KBM-7 (cell line): ENCODE measurements around the gene MAP1A.

ENCODE experiments used
- DNase-seq: peaks from one replicate; pipeline ENCODE4 v3.0.0-alpha.2; 2015
- in situ Hi-C: fragments of 300-500 bp; cut with MboI; formaldehyde crosslinking; loops from 2 replicates; pipeline ENCODE4 v1.14.3; 2020; ENCODE audit warnings: low sequenced_read_pairs, low pct_unique_long_range_greater_than_20kb, mixed read lengths

Gene MAP1A

DNA sequence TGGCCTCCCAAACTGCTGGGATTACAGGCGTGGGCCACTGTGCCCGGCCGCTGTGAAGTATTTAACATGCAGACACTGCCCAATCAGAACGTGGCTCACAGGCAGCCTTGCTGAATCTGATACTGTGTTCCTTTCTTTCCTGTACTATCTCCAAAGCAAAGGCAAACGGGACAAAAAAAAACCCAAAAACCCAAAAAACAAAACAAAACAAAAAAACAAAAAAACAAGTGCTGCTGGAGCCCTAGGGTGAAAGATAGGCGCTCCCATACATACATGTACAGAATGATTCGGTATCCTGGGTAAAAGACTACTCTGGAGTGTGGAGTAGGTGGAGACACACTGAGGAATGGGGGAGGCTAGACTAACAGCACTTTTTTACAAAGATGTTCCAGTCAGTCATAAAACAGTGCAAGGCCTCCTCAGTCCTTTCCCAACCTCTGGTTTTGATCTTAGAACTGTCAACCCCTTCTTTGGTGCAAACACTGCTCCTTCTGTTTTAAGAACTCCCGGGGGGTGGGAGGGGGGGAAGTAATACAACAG is 7.7 kb upstream of the MAP1A start:
- no peak for DNase-seq

DNA sequence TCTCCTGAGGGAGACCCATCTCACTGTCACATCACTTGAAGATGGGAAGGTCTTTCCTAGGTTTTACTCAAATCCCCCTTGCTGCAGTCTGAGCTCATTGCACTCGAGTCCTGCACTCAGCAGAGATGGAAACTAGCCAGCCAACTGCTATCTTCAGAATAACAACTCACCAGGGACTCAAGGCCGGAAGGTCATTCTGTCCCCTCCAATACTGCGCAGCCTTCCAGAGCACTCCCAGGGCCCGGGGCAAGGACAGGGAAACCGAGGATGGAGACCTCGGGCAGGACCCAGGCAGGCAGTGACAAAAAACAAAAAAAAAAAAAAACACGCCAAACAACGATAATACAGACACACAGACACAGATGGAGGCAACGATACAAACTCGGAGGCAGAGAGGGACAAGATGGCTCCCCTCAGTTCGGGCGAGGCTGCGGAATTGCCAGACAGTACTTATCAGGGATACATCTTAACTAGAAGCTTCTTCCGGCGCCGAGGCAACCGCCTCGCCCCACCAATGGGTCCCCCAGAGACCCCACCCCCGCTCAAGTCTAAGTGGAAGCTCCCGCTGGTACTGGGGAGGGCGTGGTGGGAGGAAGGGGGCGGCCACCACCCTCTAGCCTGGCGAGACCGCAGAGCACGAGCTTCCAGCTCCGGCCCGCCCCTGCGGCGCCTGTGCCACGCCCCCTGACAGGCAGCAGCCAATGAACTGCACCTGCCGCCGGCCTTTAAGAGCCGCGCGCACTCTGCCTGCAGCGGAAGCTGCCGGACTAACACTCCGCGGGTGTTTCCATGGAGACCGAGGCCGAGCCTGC is 7.0 kb upstream of the MAP1A start:
- peak; percentile 98 for DNase-seq
- in situ Hi-C loops: no loop called here

More for the DNA sequence above, 7.7 kb upstream of the MAP1A start:
- in situ Hi-C loops: no loop called here

DNA sequence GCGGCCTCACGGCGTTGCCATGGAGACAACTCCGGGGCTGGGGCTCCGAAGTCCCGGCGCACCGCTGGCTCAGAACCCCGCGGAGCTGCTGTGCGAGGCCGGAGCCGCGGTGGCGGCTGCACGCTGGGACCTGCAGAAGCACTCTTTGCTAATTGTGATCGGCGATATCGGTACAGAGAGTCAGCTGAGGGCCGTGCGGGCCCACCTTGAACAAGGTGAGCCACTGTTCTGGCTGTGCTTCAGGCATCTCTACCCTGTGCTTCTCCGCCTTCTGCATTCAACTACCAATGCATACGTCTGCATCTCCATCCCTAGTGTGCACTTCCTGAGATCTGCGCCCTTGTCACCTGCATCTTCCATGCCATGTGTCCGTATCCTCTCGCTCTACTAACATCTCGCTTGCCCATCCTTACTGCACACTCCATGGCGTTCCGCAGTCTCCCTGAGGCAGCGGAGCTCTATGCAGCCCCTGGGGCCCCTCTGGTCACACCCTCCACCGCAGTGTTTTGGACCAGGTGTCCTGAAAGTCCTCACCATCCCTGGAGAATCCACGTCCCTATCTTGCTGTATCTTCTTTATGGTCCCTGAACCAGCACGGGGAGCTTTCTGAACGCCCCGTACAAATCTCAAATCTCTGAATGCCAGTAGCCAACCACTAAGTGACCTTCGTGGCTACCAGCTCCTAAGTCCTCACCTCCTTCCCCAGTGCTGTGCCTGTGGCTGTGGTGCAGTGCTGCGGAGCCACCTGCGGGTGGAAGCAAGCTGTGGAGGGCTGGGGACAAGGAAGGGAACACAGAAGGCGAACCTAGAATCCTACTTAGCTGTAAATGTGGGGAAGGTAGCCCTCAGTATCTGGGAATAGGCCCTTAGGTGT is 6.2 kb upstream of the MAP1A start:
- peak; percentile 53 for DNase-seq
- in situ Hi-C loops: no loop called here

DNA sequence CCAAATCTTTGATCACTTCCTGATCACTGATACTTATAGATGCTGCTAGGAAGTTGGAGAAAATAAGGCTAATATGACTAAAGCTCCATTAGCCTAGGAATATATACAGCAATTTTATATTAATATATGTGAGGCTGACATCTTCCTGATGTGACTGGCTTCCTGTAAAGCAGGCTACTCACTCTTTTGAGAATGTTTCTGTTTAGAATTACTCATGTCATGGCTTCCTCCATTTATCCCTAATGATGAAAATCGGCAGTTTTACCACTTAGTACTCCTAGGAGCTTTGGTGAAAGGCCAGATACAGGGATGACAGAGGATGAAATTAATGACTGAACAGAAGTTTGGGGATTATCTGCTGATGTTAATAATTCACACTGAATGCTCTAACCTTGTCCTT is 3.9 kb upstream of the MAP1A start:
- DNase-seq: no peak
- in situ Hi-C loops: no loop called here

DNA sequence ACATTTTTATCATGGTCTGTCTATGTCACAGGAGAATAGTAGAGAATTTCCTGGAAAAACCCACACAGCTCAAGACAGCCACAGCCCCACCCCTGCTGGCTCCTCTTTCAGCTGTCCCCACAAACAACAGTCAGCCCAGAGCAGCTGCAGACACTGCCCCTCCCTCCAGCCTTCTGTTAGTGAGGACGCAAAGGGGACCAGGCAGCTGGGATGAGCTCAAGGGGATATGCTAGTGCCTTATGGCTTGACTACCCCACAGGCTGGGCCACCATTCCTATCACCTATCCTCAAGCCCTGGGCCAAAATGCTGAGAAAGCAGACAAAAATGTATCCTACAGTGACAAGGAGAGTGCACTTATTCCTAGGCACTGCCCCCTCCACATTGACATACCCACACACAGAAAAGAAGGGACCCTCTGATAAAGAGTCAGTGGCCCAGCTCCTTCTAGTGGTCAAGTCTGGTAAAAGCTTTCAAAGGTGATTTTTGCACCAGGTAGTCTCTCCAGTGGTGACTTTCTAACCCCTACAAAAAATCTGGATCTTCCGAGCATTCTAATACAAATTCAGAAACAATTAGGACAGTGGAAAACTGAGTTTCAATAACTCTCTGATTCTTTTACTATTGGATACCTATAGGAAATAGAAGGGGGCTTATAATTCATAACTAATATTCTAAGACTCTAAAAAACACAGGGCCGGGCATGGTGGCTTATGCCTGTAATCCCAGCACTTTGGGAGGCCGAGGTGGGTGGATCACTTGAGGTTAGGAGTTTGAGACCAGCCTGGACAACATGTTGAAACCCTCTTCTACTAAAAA is 3.0 kb upstream of the MAP1A start:
- DNase-seq: peak; percentile 60
- in situ Hi-C loops: no loop called here

DNA sequence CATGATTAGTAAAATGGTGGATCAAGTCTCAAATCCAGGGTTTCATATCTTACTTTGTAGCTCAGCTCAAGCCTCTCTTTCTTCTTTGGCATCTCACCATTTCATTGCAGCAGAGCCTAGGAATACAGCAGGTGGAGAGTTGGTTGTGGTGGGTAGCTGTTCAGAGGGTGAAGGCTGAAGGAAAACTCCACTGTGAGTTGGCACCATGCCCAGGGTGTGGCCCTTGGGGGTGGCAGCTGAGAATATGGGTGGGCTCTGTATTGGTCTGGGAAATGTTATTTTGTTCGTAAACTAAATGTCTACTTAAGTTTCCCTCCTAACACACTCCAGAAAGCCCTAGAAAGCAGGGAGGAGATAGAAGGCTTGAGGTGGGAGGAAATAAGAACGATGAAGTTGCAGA is 1.7 kb upstream of the MAP1A start:
- in situ Hi-C loops: no loop called here
- DNase-seq: no peak

DNA sequence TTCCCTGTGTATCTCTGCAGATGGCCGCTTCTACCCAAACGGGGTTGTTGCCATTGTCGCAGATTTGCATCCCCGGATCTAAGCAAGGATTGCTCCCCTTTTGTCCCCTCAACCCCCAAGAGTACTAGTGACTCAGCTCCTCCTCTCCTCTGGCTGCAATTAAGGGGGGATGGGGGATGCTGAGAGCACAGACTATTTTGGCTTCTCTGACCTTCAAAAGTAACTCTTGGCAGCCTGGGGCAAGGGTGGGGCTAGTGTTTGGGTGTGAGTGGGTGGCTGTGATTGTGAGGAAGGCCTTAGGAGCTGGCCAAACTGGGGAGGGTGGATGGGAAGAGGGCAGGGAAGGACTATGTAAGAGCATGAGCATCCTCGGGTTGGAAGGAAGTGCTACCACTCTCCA is 1.2 kb upstream of the MAP1A start:
- DNase-seq: no peak
- in situ Hi-C loops: no loop called here

DNA sequence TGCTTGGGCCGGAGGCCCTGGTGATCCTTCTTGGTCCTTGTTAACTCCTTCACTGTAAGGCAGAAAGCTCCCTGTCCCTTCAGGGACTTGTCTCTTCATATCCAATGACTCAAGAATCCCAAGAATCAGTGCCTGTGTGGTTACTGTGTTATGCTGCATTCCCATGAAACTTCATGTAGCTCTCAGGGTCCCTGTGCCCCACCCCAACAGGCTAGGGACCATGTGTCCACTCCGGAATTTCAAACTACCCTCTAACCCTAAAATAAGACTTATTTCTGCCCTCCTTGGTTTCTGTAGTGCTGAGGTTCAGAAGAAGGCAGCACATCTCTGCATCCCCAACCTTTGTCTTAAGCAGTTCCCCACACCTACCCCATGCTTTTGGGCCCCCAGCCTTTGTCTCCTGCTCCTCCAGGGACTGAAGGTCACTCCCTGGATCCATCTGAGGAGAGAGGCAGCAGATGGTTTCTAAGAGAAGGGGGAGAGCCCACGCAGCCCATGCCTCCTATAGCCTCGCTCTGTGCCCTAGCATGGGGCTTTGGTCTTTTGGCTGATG is 531 bp upstream of the MAP1A start:
- no peak for DNase-seq
- in situ Hi-C loops: no loop called here

DNA sequence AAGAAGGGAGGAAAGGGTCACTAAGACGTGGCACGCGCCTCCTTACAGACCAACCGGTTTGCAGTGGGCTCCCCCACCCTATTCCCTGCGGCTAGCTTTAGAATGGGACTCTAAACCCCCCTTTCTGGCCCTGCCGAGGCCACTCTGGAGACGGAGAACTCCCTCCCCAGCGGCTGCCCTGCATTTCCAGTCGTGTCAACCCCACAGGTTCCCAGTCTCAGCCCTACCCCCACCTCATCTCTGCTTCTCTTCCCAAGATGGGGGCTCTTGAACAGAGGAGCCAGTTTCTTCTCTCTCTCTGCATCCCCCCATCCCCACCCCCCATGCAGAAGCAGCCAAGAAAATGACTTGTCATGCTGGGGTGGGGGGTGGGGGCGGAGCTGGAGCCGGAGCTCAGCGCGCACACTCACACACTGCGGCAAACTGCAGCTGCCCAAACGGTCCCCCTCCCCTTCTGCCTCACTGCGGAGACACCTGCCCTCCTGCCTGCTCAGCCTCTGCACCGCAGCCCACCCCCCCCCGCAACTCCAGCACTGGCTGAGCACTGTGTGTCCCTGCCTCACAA is 871 bp downstream of the MAP1A start:
- DNase-seq: peak; percentile 64
- in situ Hi-C loops: no loop called here

DNA sequence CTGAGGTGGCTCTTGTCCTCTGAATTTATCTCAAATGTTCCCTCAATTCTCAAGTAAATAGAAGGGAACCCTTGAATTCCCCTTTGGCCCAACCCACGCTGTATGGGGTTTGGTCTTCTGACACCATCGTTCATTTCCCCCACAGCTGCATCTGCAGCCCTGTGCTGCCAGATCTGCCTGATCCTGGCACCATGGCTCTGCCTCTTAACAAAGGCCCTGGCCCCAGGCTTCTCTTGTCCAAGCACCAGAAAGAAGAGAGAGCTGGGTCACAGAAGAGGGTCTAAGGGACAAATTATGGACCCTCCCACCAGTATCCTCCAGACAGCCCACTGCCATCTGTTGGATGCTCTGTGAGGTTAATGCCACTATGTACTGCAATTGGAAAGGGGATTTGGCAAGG is 1.8 kb downstream of the MAP1A start:
- in situ Hi-C loops: no loop called here
- no peak for DNase-seq

DNA sequence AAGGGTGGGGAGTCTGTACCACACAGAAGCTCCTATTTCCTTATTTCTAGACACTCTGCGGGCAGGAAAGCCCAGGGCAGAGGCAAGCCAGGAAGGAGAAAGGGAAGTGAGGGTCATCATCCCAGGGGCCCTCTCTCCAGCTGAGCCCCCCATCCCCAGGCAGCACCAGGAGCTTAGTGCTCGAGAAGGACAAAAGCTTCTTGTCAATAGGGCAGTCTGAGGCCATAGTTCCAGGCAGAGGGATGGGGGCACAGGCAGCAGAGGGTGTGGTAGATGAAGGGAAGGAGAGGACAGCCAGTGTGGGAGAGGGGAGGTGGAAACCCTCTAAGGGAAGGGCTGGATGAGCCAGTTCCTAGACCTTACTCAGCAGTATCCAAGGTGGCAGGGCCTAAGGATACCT is 2.7 kb downstream of the MAP1A start:
- in situ Hi-C loops: no loop called here
- no peak for DNase-seq

DNA sequence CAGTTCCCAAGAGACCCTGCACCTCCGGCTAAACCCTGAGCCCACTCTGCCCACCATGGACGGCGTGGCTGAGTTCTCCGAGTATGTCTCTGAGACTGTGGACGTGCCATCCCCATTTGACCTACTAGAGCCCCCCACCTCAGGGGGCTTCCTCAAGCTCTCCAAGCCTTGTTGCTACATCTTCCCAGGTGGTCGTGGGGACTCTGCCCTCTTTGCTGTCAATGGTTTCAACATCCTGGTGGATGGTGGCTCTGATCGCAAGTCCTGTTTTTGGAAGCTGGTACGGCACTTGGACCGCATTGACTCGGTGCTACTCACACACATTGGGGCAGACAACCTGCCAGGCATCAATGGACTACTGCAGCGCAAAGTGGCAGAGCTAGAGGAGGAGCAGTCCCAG is 4.0 kb downstream of the MAP1A start:
- in situ Hi-C loops: no loop called here
- no peak for DNase-seq

DNA sequence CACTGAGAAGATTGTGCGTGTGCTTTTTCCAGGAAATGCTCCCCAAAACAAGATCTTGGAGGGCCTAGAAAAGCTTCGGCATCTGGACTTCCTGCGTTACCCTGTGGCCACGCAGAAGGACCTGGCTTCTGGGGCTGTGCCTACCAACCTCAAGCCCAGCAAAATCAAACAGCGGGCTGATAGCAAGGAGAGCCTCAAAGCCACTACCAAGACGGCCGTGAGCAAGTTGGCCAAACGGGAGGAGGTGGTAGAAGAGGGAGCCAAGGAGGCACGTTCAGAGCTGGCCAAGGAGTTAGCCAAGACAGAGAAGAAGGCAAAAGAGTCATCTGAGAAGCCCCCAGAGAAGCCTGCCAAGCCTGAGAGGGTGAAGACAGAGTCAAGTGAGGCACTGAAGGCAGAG is 4.8 kb downstream of the MAP1A start:
- in situ Hi-C loops: no loop called here
- DNase-seq: no peak

DNA sequence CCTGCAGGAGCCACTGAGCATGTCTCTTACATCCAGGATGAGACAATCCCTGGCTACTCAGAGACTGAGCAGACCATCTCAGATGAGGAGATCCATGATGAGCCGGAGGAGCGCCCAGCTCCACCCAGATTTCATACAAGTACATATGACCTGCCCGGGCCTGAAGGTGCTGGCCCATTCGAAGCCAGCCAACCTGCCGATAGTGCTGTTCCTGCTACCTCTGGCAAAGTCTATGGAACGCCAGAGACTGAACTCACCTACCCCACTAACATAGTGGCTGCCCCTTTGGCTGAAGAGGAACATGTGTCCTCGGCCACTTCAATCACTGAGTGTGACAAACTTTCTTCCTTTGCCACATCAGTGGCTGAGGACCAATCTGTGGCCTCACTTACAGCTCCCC is 6.2 kb downstream of the MAP1A start:
- no peak for DNase-seq
- in situ Hi-C loops: no loop called here

DNA sequence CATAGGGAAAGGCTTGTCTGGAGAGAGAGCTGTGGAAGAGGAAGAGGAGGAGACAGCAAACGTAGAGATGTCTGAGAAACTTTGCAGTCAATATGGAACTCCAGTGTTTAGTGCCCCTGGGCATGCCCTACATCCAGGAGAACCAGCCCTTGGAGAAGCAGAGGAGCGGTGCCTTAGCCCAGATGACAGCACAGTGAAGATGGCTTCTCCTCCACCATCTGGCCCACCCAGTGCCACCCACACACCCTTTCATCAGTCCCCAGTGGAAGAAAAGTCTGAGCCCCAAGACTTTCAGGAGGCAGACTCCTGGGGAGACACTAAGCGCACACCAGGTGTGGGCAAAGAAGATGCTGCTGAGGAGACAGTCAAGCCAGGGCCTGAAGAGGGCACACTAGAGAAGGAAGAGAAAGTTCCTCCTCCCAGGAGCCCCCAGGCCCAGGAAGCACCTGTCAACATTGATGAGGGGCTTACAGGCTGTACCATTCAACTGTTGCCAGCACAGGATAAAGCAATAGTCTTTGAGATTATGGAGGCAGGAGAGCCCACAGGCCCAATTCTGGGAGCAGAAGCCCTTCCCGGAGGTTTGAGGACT is 6.9 kb downstream of the MAP1A start:
- in situ Hi-C loops: no loop called here
- DNase-seq: no peak

DNA sequence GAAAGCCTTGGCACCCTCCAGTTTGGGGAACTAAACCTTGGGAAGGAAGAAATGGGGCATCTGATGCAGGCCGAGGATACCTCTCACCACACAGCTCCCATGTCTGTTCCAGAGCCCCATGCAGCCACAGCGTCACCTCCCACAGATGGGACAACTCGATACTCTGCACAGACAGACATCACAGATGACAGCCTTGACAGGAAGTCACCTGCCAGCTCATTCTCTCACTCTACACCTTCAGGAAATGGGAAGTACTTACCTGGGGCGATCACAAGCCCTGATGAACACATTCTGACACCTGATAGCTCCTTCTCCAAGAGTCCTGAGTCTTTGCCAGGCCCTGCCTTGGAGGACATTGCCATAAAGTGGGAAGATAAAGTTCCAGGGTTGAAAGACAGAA is 7.7 kb downstream of the MAP1A start:
- in situ Hi-C loops: no loop called here
- no peak for DNase-seq

DNA sequence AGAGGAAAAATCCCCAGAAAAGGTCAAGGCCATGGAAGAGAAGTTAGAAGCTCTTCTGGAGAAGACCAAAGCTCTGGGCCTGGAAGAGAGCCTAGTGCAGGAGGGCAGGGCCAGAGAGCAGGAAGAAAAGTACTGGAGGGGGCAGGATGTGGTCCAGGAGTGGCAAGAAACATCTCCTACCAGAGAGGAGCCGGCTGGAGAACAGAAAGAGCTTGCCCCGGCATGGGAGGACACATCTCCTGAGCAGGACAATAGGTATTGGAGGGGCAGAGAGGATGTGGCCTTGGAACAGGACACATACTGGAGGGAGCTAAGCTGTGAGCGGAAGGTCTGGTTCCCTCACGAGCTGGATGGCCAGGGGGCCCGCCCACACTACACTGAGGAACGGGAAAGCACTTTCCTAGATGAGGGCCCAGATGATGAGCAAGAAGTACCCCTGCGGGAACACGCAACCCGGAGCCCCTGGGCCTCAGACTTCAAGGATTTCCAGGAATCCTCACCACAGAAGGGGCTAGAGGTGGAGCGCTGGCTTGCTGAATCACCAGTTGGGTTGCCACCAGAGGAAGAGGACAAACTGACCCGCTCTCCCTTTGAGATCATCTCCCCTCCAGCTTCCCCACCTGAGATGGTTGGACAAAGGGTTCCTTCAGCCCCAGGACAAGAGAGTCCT is 9.0 kb downstream of the MAP1A start:
- in situ Hi-C loops: no loop called here
- no peak for DNase-seq
